Right atrium auricular region (tissue), 2 donors: ENCODE measurements around the gene CACNA1D. TPM values are rescaled to one million over a fixed set of nuclear protein-coding genes. Genes with fewer than 3 reads are reported as not detected.

ENCODE experiments used
- DNase-seq: peaks from one replicate; pipeline ENCODE4 v3.0.0-alpha.2; 2019; ENCODE audit warnings: low spot score
- H3K27ac ChIP-seq, 2 donors: fragments of 200-600 bp; sonication (generic); 1 replicate in 1 of 2; 2 replicates in 1 of 2; pipeline ENCODE4 v1.5.1; 2016 to 2019
- H3K27me3 ChIP-seq, 2 donors: fragments of 200-600 bp; sonication (generic); one replicate each; pipeline versions ENCODE4 v1.5.1 to v1.6.0; 2017 to 2019
- H3K36me3 ChIP-seq: fragments of 200-600 bp; sonication (generic); one replicate; pipeline ENCODE4 v1.5.1; 2016
- H3K4me1 ChIP-seq, 2 donors: fragments of 200-600 bp; sonication (generic); one replicate each; pipeline versions ENCODE4 v1.5.1 to v1.6.0; 2017 to 2019
- H3K4me3 ChIP-seq, 2 donors: fragments of 200-600 bp; sonication (generic); 1 replicate in 1 of 2; 2 replicates in 1 of 2; pipeline ENCODE4 v1.5.1; 2017 to 2019; ENCODE audit warnings: mild to moderate bottlenecking in 1 of 2, moderate library complexity in 1 of 2
- H3K9me3 ChIP-seq, 2 donors: fragments of 200-600 bp; sonication (generic); one replicate each; pipeline ENCODE4 v1.5.1; 2019
- total RNA-seq, 2 donors: library from RNA; depleted of rRNA; stranded (reverse); fragments of >200 nt; gene quantifications; one replicate each; pipeline ENCODE4 v1.1.0, GENCODE V29; 2016
- TF ChIP-seq, protein P1 (sequence below), 2 donors: fragments of 200-600 bp; sonication (generic); IDR thresholded peaks; one replicate each; pipeline ENCODE4 v1.5.1; 2019; ENCODE audit warnings: antibody characterized with exemption in 2 of 2

CACNA1D gene
- total RNA-seq, 2 donors from 2014 or later: 2.7 to 9.6 TPM

DNA sequence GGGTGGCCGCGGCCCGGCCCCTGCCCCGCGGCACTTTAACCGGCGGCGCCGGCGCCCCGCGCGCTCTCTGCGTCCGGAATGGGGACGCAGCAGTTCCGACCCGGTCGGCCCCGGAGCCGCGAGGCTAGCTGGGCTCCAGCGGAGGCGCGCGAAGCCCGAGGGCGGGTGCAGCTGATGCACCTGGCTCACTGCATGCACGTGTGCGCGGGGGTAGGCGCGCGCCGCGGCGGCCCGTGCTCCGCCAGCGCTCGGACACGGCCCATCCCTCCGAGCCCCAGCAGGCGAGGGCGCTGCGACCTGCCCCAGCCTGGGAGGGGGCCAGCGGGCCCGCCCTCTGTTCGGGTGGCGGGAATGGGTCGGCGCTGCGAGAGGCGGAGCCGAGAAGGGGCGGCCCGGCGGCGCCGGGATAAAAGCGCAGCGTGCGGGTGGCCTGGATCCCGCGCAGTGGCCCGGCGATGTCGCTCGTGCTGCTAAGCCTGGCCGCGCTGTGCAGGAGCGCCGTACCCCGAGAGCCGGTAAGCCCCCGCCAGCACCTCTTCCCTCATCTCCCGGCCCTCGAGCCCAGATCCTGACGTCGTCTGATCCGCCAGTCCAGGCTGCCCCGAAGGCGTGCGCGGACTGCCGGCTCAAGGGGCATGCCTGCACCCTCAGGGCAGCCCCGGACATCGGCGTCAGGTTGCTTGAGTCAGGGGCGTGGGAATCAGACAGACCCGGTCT, 351.9 kb downstream of the CACNA1D start, which contains the start of the genes CHDH and IL17RB:
Gene CHDH, minus strand, starts transcription at position 286 of the 717 bp plus-strand sequence. CDS start 22,411 bp downstream, outside the sequence.
Gene IL17RB, plus strand, starts transcription at position 435 of the 717 bp plus-strand sequence. Its CDS starts 21 bp downstream, at position 456.
- no peaks in the 10 kb centered on the region for H3K9me3 ChIP-seq
- no peaks in the 10 kb centered on the region for H3K27me3 ChIP-seq
- peaks cover 0 to 29% of the 10 kb centered on the region in 2 donors for H3K4me1 ChIP-seq
- no peaks in the 10 kb centered on the region for H3K36me3 ChIP-seq
- peak within 1 kb of the TSS; percentile 55 to 73 for H3K4me3 ChIP-seq
- DNase-seq: no peak
- H3K27ac ChIP-seq: peak within 1 kb of the TSS; percentile 77 to 79
- TF ChIP-seq, protein P1, sequence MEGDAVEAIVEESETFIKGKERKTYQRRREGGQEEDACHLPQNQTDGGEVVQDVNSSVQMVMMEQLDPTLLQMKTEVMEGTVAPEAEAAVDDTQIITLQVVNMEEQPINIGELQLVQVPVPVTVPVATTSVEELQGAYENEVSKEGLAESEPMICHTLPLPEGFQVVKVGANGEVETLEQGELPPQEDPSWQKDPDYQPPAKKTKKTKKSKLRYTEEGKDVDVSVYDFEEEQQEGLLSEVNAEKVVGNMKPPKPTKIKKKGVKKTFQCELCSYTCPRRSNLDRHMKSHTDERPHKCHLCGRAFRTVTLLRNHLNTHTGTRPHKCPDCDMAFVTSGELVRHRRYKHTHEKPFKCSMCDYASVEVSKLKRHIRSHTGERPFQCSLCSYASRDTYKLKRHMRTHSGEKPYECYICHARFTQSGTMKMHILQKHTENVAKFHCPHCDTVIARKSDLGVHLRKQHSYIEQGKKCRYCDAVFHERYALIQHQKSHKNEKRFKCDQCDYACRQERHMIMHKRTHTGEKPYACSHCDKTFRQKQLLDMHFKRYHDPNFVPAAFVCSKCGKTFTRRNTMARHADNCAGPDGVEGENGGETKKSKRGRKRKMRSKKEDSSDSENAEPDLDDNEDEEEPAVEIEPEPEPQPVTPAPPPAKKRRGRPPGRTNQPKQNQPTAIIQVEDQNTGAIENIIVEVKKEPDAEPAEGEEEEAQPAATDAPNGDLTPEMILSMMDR (IDR thresholded peaks at IDR 0.05): no peak

DNA sequence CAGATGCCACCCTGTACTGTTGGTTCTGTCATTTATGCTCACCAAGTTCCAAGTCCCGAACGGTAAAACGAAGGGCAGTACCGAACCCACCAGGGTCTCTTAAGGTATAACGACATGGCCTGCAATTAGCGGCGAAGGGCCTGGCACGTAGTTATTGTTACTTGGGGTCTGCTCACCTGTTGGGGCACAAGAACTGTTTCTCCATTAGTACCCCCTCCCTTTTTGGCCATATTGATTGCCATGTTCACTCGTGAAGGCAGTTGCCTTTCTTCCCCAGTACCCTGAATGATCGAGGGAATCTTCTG, 352.4 kb downstream of the CACNA1D start:
- H3K27ac ChIP-seq: no peak overlapping the region
- no peak for DNase-seq
- no peaks in the 10 kb centered on the region for H3K36me3 ChIP-seq
- H3K4me3 ChIP-seq: peak overlapping the region; percentile 55 to 73
- TF ChIP-seq, protein P1 (IDR thresholded peaks at IDR 0.05): no peak
- H3K9me3 ChIP-seq: no peaks in the 10 kb centered on the region
- no peaks in the 10 kb centered on the region for H3K27me3 ChIP-seq
- peaks cover 0 to 29% of the 10 kb centered on the region in 2 donors for H3K4me1 ChIP-seq

DNA sequence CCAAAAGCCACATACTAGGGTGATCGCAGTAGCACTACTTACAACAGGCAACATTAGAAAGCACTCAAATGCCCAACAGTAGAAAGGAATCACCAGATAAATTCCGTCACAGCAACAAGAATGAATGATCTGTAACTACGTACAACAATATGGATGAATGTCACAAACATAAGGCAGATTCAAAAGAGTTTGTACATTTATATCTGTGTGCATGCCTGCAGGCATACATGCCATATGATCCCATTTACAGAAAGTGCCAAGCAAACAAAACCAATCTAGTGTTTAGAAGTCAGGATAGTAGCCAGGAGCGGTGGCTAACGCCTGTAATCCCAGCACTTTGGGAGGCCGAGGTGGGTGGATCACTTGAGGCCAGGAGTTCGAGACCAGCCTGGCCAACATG, 355.5 kb downstream of the CACNA1D start:
- H3K27me3 ChIP-seq: no peaks in the 10 kb centered on the region
- H3K9me3 ChIP-seq: no peaks in the 10 kb centered on the region
- no peak overlapping the region for H3K27ac ChIP-seq
- no peak for DNase-seq
- TF ChIP-seq, protein P1 (IDR thresholded peaks at IDR 0.05): no peak
- peaks cover 0 to 18% of the 10 kb centered on the region in 2 donors for H3K4me1 ChIP-seq
- no peaks in the 10 kb centered on the region for H3K36me3 ChIP-seq
- H3K4me3 ChIP-seq: no peak overlapping the region

DNA sequence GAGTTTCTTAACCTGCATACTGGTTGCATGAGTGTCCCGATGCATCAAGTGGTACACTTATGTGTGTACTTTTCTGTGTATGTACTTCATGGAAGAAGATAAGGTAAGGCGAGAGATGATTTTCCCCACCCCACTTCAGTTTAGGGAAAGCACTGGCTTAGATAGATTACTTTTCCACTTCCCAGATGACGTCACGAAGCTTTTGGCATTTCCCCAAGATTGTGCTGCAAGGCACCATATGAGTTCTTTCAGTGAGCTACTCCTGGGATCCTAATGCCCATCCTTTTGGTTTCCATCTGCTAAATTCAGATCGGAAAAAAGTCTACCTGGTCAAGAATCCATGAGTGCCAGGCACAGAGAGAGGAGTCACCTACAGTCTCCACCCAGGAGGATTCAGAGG, 356.5 kb downstream of the CACNA1D start:
- no peak for DNase-seq
- TF ChIP-seq, protein P1 (IDR thresholded peaks at IDR 0.05): no peak
- no peak overlapping the region for H3K4me3 ChIP-seq
- H3K27me3 ChIP-seq: no peaks in the 10 kb centered on the region
- no peak overlapping the region for H3K27ac ChIP-seq
- H3K9me3 ChIP-seq: no peaks in the 10 kb centered on the region
- H3K4me1 ChIP-seq: peaks cover 0 to 9% of the 10 kb centered on the region in 2 donors
- H3K36me3 ChIP-seq: no peaks in the 10 kb centered on the region

DNA sequence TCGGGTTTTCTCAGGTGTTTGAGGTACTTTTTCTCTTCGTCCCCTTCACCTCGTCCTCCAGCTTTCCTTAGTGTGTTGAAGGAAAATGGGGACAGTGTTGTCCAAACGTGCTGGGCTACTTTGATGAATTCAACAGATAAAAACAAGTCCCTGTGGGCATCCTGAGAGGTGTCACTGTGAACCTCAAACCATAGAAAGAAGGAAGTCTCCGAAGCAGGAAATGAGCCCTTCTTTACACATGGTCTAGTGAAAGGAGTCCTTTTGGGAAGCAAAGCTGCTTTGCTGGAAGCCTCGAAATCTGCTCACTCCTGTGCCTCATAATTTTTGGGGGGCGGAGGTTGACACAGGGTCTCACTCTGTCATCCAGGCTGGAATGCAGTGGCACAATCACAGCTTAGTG, 362.6 kb downstream of the CACNA1D start:
- peak; percentile 13 for DNase-seq
- no peaks in the 10 kb centered on the region for H3K27me3 ChIP-seq
- TF ChIP-seq, protein P1 (IDR thresholded peaks at IDR 0.05): no peak
- peaks cover 0 to 8% of the 10 kb centered on the region in 2 donors for H3K4me1 ChIP-seq
- no peaks in the 10 kb centered on the region for H3K9me3 ChIP-seq
- no peak overlapping the region for H3K4me3 ChIP-seq
- H3K27ac ChIP-seq: no peak overlapping the region
- H3K36me3 ChIP-seq: peaks cover 1% of the 10 kb centered on the region
